ENCODE results near the gene FOXP4.

Gene FOXP4

GRCh38 chr6:41587131-41587879 lies 41.1 kb downstream of the FOXP4 start:
- DNase-seq = no peak

GRCh38 chr6:41588111-41588510 lies 41.9 kb downstream of the FOXP4 start:
- DNase-seq = no peak

GRCh38 chr6:41589223-41589622 lies 43.0 kb downstream of the FOXP4 start:
- no peak for DNase-seq

GRCh38 chr6:41589636-41590622 lies 43.7 kb downstream of the FOXP4 start:
- no peak for DNase-seq

- no peak for DNase-seq
These were observed 44.9 kb downstream of the FOXP4 start for GRCh38 chr6:41591122-41591521.

GRCh38 chr6:41591859-41592502 lies 45.8 kb downstream of the FOXP4 start:
- peak; percentile 58 for DNase-seq

GRCh38 chr6:41593406-41593805 lies 47.2 kb downstream of the FOXP4 start:
- no peak for DNase-seq

- DNase-seq = no peak
These were observed 47.7 kb downstream of the FOXP4 start for GRCh38 chr6:41593839-41594238.

- no peak for DNase-seq
These were observed 48.1 kb downstream of the FOXP4 start for GRCh38 chr6:41594326-41594725.

GRCh38 chr6:41594766-41595165 lies 48.6 kb downstream of the FOXP4 start:
- no peak for DNase-seq

- DNase-seq = no peak
These were observed 49.0 kb downstream of the FOXP4 start for GRCh38 chr6:41595166-41595565.

GRCh38 chr6:41596096-41596685 lies 50.0 kb downstream of the FOXP4 start:
- no peak for DNase-seq

- DNase-seq = no peak
These were observed 50.6 kb downstream of the FOXP4 start for GRCh38 chr6:41596807-41597206.

- no peak for DNase-seq
These were observed 51.2 kb downstream of the FOXP4 start for GRCh38 chr6:41597246-41598000.

GRCh38 chr6:41598670-41599014 lies 52.5 kb downstream of the FOXP4 start:
- no peak for DNase-seq

- DNase-seq = no peak
These were observed 53.1 kb downstream of the FOXP4 start for GRCh38 chr6:41599015-41599851.

- DNase-seq = no peak
These were observed 53.8 kb downstream of the FOXP4 start for GRCh38 chr6:41599852-41600445.

GRCh38 chr6:41600499-41601247 lies 54.5 kb downstream of the FOXP4 start:
- DNase-seq = no peak

- no peak for DNase-seq
These were observed 55.0 kb downstream of the FOXP4 start for GRCh38 chr6:41601248-41601549.

- DNase-seq = no peak
These were observed 56.2 kb downstream of the FOXP4 start for GRCh38 chr6:41602422-41602743.
